IPS-18a (cell line): Measurements from ENCODE around the gene OR2B2.
"Not testable (repeated sequence)": the region's sequence is repeated elsewhere in the genome, so short reads cannot be mapped to it uniquely, and the experiment has no call there.

ENCODE experiments used
- H3K27ac ChIP-seq: one replicate; pipeline ENCODE4 v1.5.1; 2013; ENCODE audit warnings: low read length
- H3K27me3 ChIP-seq: one replicate; pipeline ENCODE4 v1.6.1; 2013; ENCODE audit warnings: mild to moderate bottlenecking, low read length; ENCODE audit not compliant: control insufficient read depth, insufficient read depth
- H3K36me3 ChIP-seq: one replicate; pipeline ENCODE4 v1.6.1; 2013; ENCODE audit warnings: low read depth, low read length; ENCODE audit not compliant: control insufficient read depth
- H3K4me1 ChIP-seq: one replicate; pipeline ENCODE4 v1.6.1; 2013; ENCODE audit warnings: low read depth, low read length; ENCODE audit not compliant: control insufficient read depth
- H3K4me3 ChIP-seq: one replicate; pipeline ENCODE4 v1.5.1; 2013; ENCODE audit warnings: low read length
- H3K9ac ChIP-seq: one replicate; pipeline ENCODE4 v1.6.1; 2013; ENCODE audit warnings: mild to moderate bottlenecking, low read length, moderate library complexity
- H3K9me3 ChIP-seq: one replicate; pipeline ENCODE4 v1.6.1; 2013; ENCODE audit warnings: low read depth, low read length; ENCODE audit not compliant: control insufficient read depth

OR2B2 gene

GRCh38 chr6:27908017-27908416, 4.2 kb downstream of the OR2B2 start:
- Histone ChIP-seq H3K4me3 (no peak overlapping the region), H3K4me1 (no peaks in the 10 kb centered on the region), H3K27me3 (no peaks in the 10 kb centered on the region), H3K36me3 (no peaks in the 10 kb centered on the region), H3K9me3 (no peaks in the 10 kb centered on the region), H3K27ac (no peak overlapping the region), H3K9ac (no peak overlapping the region)

DNA sequence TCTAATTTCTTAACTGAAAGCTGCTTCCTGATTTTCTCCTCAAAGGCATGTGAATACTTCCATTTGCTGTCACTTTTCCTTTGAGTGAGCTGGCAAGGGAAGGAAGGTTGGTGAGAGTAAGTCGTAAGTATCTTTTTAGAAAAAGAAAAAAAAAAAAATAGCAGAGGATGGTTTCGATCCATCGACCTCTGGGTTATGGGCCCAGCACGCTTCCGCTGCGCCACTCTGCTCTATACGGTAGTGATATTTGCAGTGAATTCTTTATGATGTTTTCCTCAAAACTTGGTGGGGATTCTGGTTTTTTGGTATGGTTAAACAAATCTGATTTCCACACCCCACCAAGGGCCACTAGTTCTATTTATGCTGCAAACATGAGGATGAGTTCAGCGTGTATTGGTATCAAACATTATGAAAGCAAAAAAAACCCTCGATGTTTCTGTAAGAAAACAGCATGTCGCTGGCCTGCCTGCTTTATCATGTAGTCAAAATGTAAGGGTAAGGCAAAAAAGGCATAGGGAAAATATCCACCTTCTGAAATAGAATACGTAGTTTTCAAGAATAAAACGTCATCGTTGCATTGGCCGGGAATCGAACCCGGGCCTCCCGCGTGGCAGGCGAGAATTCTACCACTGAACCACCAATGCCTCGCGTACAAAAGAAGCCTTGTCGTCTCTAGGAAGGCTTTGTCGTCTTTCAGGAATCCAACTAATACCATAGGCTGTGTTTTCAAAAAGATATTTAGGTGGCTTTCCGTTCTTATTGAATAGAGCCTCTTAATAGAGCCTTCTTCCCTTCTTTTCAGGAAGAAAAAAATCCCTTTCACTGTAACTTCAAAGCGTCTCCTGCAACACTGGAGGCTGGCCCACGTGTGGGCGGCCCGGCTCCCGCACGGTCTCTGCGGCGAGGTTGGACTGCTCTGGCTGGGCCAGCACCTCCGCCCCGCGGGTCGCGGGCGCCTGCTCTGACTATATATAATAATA, 9.6 kb downstream of the OR2B2 start:
- no peaks in the 10 kb centered on the region for H3K9me3 ChIP-seq
- H3K4me3 ChIP-seq = peak overlapping the region; percentile 77
- H3K4me1 ChIP-seq = no peaks in the 10 kb centered on the region
- peak overlapping the region; percentile 63 for H3K9ac ChIP-seq
- H3K36me3 ChIP-seq = no peaks in the 10 kb centered on the region
- H3K27ac ChIP-seq = peak overlapping the region; percentile 22
- no peaks in the 10 kb centered on the region for H3K27me3 ChIP-seq

DNA sequence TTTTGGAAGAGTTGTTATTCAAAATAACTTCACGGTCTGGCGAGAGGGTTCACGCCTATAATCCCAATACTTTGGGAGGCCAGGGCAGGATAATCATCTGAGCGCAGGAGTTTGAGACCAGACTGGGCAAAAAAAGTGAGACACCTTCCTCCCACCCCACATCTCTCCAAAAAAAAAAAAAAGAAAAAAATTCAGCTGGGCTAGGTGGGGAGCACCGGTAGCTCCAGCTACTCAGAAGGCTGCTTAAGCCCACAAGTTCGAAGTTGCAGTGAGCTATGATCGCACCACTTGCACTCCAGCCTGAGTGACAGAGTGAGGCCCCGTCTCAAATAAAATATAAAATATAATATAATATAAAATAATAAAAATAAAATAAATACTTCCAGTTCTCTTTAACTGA, 10.4 kb downstream of the OR2B2 start:
- Histone ChIP-seq H3K27ac (no peak overlapping the region), H3K9me3 (no peaks in the 10 kb centered on the region), H3K4me1 (peaks cover 3% of the 10 kb centered on the region), H3K27me3 (no peaks in the 10 kb centered on the region), H3K9ac (no peak overlapping the region), H3K36me3 (no peaks in the 10 kb centered on the region), H3K4me3 (peak overlapping the region; percentile 77)

DNA sequence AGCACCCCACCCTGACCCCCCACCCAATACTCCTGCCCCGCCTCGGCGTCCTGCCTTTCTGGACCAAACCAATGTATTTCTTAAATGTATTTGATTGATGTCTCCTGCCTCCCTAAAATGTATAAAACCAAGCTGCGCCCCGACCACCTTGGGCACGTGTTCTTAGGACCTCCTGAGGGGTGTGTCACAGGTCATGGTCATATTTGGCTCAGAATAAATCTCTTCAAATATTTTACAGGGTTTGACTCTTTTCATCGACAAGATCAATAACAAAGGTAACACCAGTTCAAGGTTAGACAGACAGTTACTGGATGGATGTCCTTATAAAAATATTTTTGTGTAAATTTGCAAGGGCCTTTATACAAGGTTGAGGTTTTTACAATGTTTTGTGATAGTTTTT, 12.0 kb downstream of the OR2B2 start:
- H3K27me3 ChIP-seq, H3K4me3 ChIP-seq, H3K27ac ChIP-seq, H3K36me3 ChIP-seq, H3K9me3 ChIP-seq, H3K9ac ChIP-seq: not testable (repeated sequence)
- peaks cover 10% of the 10 kb centered on the region for H3K4me1 ChIP-seq

GRCh38 chr6:27899543-27899942, 12.7 kb downstream of the OR2B2 start:
- Histone ChIP-seq H3K9me3 (no peaks in the 10 kb centered on the region), H3K36me3 (no peaks in the 10 kb centered on the region), H3K9ac (no peak overlapping the region), H3K27ac (no peak overlapping the region), H3K4me3 (no peak overlapping the region), H3K27me3 (no peaks in the 10 kb centered on the region), H3K4me1 (peaks cover 10% of the 10 kb centered on the region)

GRCh38 chr6:27897580-27898206, 14.5 kb downstream of the OR2B2 start:
- H3K36me3 ChIP-seq = no peaks in the 10 kb centered on the region
- no peaks in the 10 kb centered on the region for H3K27me3 ChIP-seq
- H3K27ac ChIP-seq = no peak overlapping the region
- H3K4me1 ChIP-seq = peaks cover 10% of the 10 kb centered on the region
- no peak overlapping the region for H3K9ac ChIP-seq
- H3K9me3 ChIP-seq = no peaks in the 10 kb centered on the region
- no peak overlapping the region for H3K4me3 ChIP-seq

DNA sequence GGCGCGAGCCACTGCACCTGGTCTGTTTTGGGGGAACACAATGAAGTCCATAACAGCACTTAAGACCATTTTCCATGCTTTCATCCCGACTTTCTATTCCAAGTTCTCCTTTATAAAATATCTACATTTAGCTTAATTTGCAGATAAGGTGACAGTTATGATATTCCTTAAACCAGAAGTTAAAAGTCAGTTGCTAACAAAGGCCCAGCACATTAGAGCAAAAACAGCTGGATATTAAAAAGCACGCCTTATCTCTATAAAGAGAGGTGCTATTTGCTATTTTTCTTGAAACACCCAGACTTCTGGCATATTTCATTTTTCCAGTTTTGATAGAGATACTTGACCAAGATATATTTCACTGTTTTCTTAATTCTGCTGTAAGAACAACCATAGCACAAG, 15.8 kb downstream of the OR2B2 start:
- Histone ChIP-seq H3K9me3 (no peaks in the 10 kb centered on the region), H3K4me1 (peaks cover 10% of the 10 kb centered on the region), H3K27me3 (no peaks in the 10 kb centered on the region), H3K27ac (no peak overlapping the region), H3K4me3 (peak overlapping the region; percentile 97), H3K9ac (peak overlapping the region; percentile 99), H3K36me3 (no peaks in the 10 kb centered on the region)

- Histone ChIP-seq H3K4me1 (peaks cover 10% of the 10 kb centered on the region), H3K9me3 (no peaks in the 10 kb centered on the region), H3K9ac (peak overlapping the region; percentile 99), H3K27ac (peak overlapping the region; percentile 98), H3K36me3 (no peaks in the 10 kb centered on the region), H3K4me3 (peak overlapping the region; percentile 97), H3K27me3 (no peaks in the 10 kb centered on the region)
These were observed 17.1 kb downstream of the OR2B2 start for GRCh38 chr6:27894839-27895762.

GRCh38 chr6:27893836-27894807, 18.1 kb downstream of the OR2B2 start:
- Histone ChIP-seq H3K27ac (peak overlapping the region; percentile 98), H3K36me3 (no peaks in the 10 kb centered on the region), H3K9ac (peak overlapping the region; percentile 99), H3K9me3 (no peaks in the 10 kb centered on the region), H3K4me3 (peak overlapping the region; percentile 97), H3K27me3 (no peaks in the 10 kb centered on the region), H3K4me1 (peaks cover 13% of the 10 kb centered on the region)

- Histone ChIP-seq H3K9me3 (no peaks in the 10 kb centered on the region), H3K27ac (peak overlapping the region; percentile 98), H3K27me3 (no peaks in the 10 kb centered on the region), H3K36me3 (no peaks in the 10 kb centered on the region), H3K9ac (peak overlapping the region; percentile 99), H3K4me1 (peaks cover 21% of the 10 kb centered on the region), H3K4me3 (peak overlapping the region; percentile 97)
These were observed 18.9 kb downstream of the OR2B2 start for GRCh38 chr6:27893059-27893835.
